SW480 (cell line): ENCODE results near the gene CARM1.
"Not testable (repeated sequence)": the region's sequence is repeated elsewhere in the genome, so short reads cannot be mapped to it uniquely, and the experiment has no call there.

ENCODE experiments used
- DNase-seq: peaks from one replicate; pipeline ENCODE4 v3.0.0-alpha.2; 2016; ENCODE audit warnings: low spot score

Gene CARM1

GRCh38 chr19:10870955-10871603 is at the start of gene CARM1:
CARM1 (plus strand) TSS chr19:10871553; CDS start chr19:10871703, 150 bp downstream.
- DNase-seq = peak; percentile 95

- no peak for DNase-seq
Observed at GRCh38 chr19:10823690-10824089, 47.7 kb upstream of the CARM1 start.

GRCh38 chr19:10826231-10826630 is 45.1 kb upstream of the CARM1 start:
- DNase-seq = no peak

GRCh38 chr19:10826846-10827245 is 44.5 kb upstream of the CARM1 start:
- DNase-seq = no peak

GRCh38 chr19:10828981-10829821 is 42.2 kb upstream of the CARM1 start:
- no peak for DNase-seq

GRCh38 chr19:10829967-10830366 is 41.4 kb upstream of the CARM1 start:
- DNase-seq = no peak

- no peak for DNase-seq
Observed at GRCh38 chr19:10830370-10830769, 41.0 kb upstream of the CARM1 start.

- no peak for DNase-seq
Observed at GRCh38 chr19:10830931-10831779, 40.2 kb upstream of the CARM1 start.

- no peak for DNase-seq
Observed at GRCh38 chr19:10831987-10832938, 39.1 kb upstream of the CARM1 start.

- DNase-seq = no peak
Observed at GRCh38 chr19:10832939-10833296, 38.4 kb upstream of the CARM1 start.

GRCh38 chr19:10835089-10835753 is 36.1 kb upstream of the CARM1 start:
- no peak for DNase-seq

- peak; percentile 100 for DNase-seq
Observed at GRCh38 chr19:10835754-10836478, 35.4 kb upstream of the CARM1 start, which contains the start of gene TMED1. TMED1 (minus strand) TSS chr19:10836212; CDS start chr19:10836191, 21 bp downstream.

- peak; percentile 93 for DNase-seq
Observed at GRCh38 chr19:10836479-10837330, 34.6 kb upstream of the CARM1 start.

- not testable (repeated sequence) for DNase-seq
Observed at GRCh38 chr19:10837649-10838048, 33.7 kb upstream of the CARM1 start.

GRCh38 chr19:10838377-10838776 is 33.0 kb upstream of the CARM1 start:
- DNase-seq = no peak

- DNase-seq = no peak
Observed at GRCh38 chr19:10839114-10840050, 32.0 kb upstream of the CARM1 start.

GRCh38 chr19:10842788-10843187 is 28.6 kb upstream of the CARM1 start:
- no peak for DNase-seq
